Stimulated activated CD4-positive, alpha-beta T cell treated with anti-CD3 and anti-CD28 coated beads, Interleukin-4, amount 100 ng/mL, for 48 hours (primary cell): ENCODE measurements around the gene NR0B1.

Experiments used
- DNase-seq, 2 donors: peaks; one replicate each; pipeline ENCODE4 v3.0.0-alpha.2; 2020; ENCODE audit warnings: low read depth in 2 of 2

Gene NR0B1

DNA sequence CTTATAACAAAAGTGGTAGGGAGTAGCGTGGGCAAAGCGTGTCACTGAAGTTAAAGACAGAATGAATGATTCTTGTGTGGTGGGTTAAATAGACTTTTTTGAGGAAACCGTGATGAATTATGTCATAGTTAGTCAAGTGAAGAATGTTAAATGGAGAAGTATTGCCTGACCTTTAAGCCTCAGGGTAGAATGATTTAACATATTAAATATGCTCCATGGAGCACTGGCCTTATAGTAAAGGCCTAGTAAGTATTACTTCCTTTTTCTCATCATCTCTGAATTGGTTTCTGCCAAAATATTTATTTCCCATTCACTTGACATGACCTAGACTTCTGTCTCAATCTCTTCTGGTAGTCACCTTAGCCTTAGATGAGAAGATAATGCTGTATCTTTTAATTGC, 38.6 kb downstream of the NR0B1 start:
- DNase-seq: no peak

DNA sequence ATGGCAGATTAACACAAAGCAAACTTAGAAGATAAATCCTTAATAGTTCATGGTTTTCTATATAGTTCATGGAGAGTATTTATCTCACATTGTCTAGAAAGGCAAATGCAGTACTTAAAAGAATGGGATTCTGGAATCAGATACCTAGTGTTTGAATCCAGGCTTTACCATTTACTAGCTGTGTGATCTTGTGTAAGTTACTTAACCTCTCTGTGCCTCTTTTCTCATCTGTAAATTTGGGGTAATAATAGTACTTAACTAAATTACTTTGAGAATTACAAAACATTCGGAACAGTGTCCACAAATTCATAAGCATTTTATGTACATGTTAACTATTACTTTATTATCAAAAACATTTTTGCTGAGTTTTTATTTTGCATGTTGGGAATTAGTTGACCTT, 46.4 kb downstream of the NR0B1 start:
- DNase-seq: no peak

- no peak for DNase-seq
Measured at GRCh38 chrX:30261012-30261411, 48.2 kb downstream of the NR0B1 start.

- no peak for DNase-seq
Measured at GRCh38 chrX:30259927-30260326, 49.3 kb downstream of the NR0B1 start.
